Dermis blood vessel endothelial cell (primary cell): ENCODE data around the gene KRT40. TPM values are rescaled to one million over a fixed set of nuclear protein-coding genes. Genes with fewer than 3 reads are reported as not detected.
"Not testable (repeated sequence)": the region's sequence is repeated elsewhere in the genome, so short reads cannot be mapped to it uniquely, and the experiment has no call there.

Source experiments
- DNase-seq: peaks from one replicate; pipeline ENCODE4 v3.0.0; 2010
- total RNA-seq: library from RNA; depleted of rRNA; stranded (reverse); fragments of >200 nt; gene quantifications from 2 replicates; pipeline ENCODE4 v1.2.3, GENCODE V29; 2014

Gene KRT40
- not detected in 2 replicates for total RNA-seq

GRCh38 chr17:40984226-40984625 lies at the start of gene KRT40:
TSS of gene KRT40 (minus strand) at chr17:40984326. CDS start at chr17:40984273, 53 bp downstream.
- no peak for DNase-seq

GRCh38 chr17:41029633-41030245 lies 45.6 kb upstream of the KRT40 start, which contains the start of gene KRTAP1-4:
TSS of gene KRTAP1-4 (minus strand) at chr17:41030195. CDS start at chr17:41030078, 117 bp downstream.
- DNase-seq: no peak

- DNase-seq: no peak
Measured at GRCh38 chr17:41026715-41027471, 42.8 kb upstream of the KRT40 start, which contains the start of gene KRTAP1-5. TSS of gene KRTAP1-5 (minus strand) at chr17:41027208. CDS start at chr17:41027155, 53 bp downstream.

- DNase-seq: no peak
Measured at GRCh38 chr17:41024697-41025096, 40.6 kb upstream of the KRT40 start.

- DNase-seq: no peak
Measured at GRCh38 chr17:41020336-41020735, 36.2 kb upstream of the KRT40 start.

- no peak for DNase-seq
Measured at GRCh38 chr17:41019415-41019814, 35.3 kb upstream of the KRT40 start.

GRCh38 chr17:41018541-41018940 lies 34.4 kb upstream of the KRT40 start:
- DNase-seq: no peak

GRCh38 chr17:41016578-41017215 lies 32.6 kb upstream of the KRT40 start:
- no peak for DNase-seq

- no peak for DNase-seq
Measured at GRCh38 chr17:41015454-41015853, 31.3 kb upstream of the KRT40 start.

- DNase-seq: no peak
Measured at GRCh38 chr17:41013606-41014005, 29.5 kb upstream of the KRT40 start.

GRCh38 chr17:41013181-41013580 lies 29.1 kb upstream of the KRT40 start:
- DNase-seq: no peak

GRCh38 chr17:41012326-41013120 lies 28.4 kb upstream of the KRT40 start:
- DNase-seq: no peak

- no peak for DNase-seq
Measured at GRCh38 chr17:41010441-41010840, 26.3 kb upstream of the KRT40 start.

GRCh38 chr17:41009936-41010335 lies 25.8 kb upstream of the KRT40 start:
- DNase-seq: no peak

GRCh38 chr17:41009301-41009760 lies 25.2 kb upstream of the KRT40 start:
- DNase-seq: no peak

- DNase-seq: no peak
Measured at GRCh38 chr17:41008811-41009210, 24.7 kb upstream of the KRT40 start, which contains the start of gene KRTAP3-1. TSS of gene KRTAP3-1 (minus strand) at chr17:41009128. CDS start at chr17:41009074, 54 bp downstream.

- no peak for DNase-seq
Measured at GRCh38 chr17:41004397-41004796, 20.3 kb upstream of the KRT40 start.

GRCh38 chr17:41003926-41004325 lies 19.8 kb upstream of the KRT40 start:
- no peak for DNase-seq

- no peak for DNase-seq
Measured at GRCh38 chr17:41002814-41003213, 18.7 kb upstream of the KRT40 start.

- no peak for DNase-seq
Measured at GRCh38 chr17:41001795-41002194, 17.7 kb upstream of the KRT40 start.

- not testable (repeated sequence) for DNase-seq
Measured at GRCh38 chr17:40999563-40999962, 15.4 kb upstream of the KRT40 start, which contains the start of gene KRTAP3-2. TSS of gene KRTAP3-2 (minus strand) at chr17:40999906. CDS start at chr17:40999853, 53 bp downstream.

- DNase-seq: no peak
Measured at GRCh38 chr17:40997361-40997760, 13.2 kb upstream of the KRT40 start.
